Fibroblast of pulmonary artery (primary cell): ENCODE results near the gene MUC20.
"Not testable (repeated sequence)": the region's sequence is repeated elsewhere in the genome, so short reads cannot be mapped to it uniquely, and the experiment has no call there.

Experiments
- DNase-seq: peaks from one replicate; pipeline ENCODE4 v3.0.0-alpha.2; 2010; ENCODE audit warnings: low read depth
- H3K4me3 ChIP-seq: replicated peaks from 2 replicates; pipeline ENCODE4 v1.5.1; 2011; ENCODE audit warnings: low read depth, mild to moderate bottlenecking, control low read depth, low read length, moderate library complexity
- CTCF ChIP-seq: IDR thresholded peaks from 2 replicates; pipeline ENCODE4 v1.5.1; 2011; ENCODE audit warnings: mild to moderate bottlenecking, control low read depth, low read length, inconsistent platforms; ENCODE audit errors: missing control alignments

The MUC20 gene

GRCh38 chr3:195727606-195728195 is 6.9 kb downstream of the MUC20 start:
- no peak for TF ChIP-seq CTCF
- DNase-seq = no peak
- H3K4me3 ChIP-seq = no peak overlapping the region

DNA sequence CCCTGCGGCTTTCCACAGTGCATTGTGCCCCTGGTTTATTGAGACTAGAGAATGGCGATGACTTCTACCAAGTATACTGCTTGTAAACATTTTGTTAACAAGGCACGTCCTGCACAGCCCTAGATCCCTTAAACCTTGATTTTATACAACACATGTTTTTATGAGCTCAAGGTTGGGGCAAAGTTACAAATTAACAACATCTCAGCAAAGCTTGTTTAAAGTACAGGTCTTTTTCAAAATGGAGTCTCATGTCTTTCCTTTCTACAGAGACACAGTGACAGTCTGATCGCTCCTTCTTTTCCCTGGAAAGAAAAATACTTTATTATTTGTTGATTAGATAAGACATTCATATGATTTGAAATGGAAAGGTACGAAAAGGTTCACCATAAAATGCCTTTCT is 8.0 kb downstream of the MUC20 start:
- DNase-seq, H3K4me3 ChIP-seq: not testable (repeated sequence)

- TF ChIP-seq CTCF = no peak
- no peak for DNase-seq
Measured at GRCh38 chr3:195729476-195730251, 8.9 kb downstream of the MUC20 start.

DNA sequence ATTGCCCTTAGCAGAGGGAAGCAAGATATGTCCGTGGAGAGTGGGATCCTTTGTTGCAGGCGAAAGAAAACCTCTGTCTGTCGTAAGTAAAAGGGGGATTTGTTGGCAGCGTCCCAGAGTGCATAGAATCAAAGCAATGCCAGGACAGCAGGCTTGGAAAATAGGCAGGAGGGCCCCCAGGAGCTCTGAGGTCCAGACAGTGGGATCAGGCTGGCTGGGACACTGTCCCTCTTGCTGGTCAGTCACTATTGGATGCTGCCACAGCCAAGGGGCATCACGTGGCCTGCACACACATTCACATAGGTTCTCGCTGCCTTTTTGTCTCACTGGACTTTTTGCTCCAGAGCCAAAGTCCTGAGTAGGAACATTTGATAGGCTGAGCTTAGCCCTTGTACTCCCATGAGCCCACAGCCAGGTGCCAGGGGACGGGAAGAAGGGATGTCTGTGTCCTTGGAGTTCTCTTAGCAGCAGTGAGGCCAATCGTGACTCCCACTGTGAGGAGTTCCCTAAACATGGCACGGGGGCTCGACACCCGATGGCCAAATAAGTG is 10.7 kb downstream of the MUC20 start:
- TF ChIP-seq CTCF = no peak
- no peak overlapping the region for H3K4me3 ChIP-seq
- no peak for DNase-seq

More at GRCh38 chr3:195729476-195730251, 8.9 kb downstream of the MUC20 start:
- no peak overlapping the region for H3K4me3 ChIP-seq

GRCh38 chr3:195732940-195733339 is 12.2 kb downstream of the MUC20 start:
- DNase-seq = no peak
- no peak overlapping the region for H3K4me3 ChIP-seq
- no peak for TF ChIP-seq CTCF

DNA sequence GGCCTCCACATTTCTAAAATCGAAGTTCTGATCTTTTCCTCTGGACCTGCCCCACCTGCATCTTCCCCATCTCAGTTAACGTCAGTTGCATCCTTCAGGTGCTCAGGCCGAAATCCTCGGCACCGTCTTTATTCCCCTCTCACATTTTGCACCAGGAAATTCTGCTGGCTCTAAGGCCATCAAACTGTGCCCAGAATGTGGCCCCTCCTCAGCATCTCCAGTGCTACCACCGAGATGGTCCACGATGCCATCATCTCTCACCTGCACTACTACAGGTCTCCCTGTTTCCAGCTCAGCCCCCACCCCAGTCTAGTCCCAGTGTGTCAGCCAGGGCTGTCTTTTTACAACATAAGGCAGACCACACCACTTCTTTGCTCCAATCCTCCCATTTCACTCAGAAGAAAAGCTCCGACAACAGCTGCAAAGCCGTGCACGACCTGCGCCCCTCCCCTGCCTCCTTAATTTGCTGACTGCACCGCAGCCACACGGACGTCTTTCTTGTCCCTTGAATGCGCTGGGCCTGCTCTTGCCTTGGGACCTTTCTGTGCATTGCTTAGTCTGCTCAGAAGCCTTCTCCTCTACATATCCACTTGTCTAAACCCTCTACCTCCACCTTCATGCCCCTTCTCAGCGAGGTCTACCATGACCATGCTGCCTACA is 14.4 kb downstream of the MUC20 start:
- DNase-seq = no peak
- TF ChIP-seq CTCF = no peak
- no peak overlapping the region for H3K4me3 ChIP-seq

DNA sequence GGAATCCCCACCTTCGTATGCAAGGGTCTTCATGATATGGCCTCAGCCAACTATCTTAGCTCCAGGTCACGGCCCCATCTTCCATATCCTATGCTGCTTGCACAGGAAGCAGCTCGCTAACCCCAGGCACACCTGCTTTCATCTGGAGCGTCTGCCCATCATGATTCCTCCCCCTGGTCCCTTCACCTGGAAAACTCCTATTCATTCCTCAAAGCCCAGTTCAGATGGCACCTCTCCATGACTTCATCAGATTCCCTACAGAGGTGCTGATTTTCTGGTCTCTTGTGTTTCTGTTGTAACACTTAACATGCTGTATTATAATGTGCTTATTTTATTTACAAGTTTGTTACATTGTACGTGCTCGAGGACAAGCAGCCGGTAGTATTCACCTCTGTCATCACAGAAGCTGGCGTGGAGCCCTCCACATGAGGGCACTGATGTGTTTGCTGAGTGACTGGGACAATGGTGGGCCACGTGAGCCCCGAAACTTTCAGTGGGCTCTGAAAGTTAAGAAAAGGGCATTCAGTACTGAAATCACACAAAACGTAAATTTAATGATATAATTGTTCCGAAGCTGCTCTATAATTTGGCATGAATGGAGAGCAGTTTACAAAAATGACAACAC is 16.2 kb downstream of the MUC20 start:
- H3K4me3 ChIP-seq = no peak overlapping the region
- no peak for DNase-seq
- TF ChIP-seq CTCF = no peak

DNA sequence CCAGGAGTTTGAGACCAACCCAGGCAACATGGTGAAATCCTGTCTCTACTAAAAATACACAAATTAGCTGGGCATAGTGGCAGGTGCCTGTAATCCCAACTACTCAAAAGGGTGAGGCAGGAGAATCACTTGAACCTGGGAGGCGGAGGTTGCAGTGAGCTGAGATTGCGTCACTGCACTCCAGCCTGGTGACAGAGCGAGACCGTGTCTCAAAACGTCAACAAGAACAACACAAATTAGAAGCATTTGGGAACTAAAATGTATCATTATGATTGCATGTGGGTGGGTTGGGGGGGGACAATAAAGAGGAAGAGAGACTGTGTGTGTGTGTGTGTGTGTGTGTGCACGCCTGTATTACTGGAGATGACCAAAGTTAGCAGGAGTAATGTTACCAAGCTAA is 17.0 kb downstream of the MUC20 start:
- not testable (repeated sequence) for H3K4me3 ChIP-seq, DNase-seq
